G401 (cell line): Measurements from ENCODE around the gene KCTD7. TPM values are rescaled to one million over a fixed set of nuclear protein-coding genes. Genes with fewer than 3 reads are reported as not detected.
"Not testable (repeated sequence)": the region's sequence is repeated elsewhere in the genome, so short reads cannot be mapped to it uniquely, and the experiment has no call there.

Experiments used
- DNase-seq: peaks from one replicate; pipeline ENCODE4 v3.0.0-alpha.2; 2015; ENCODE audit warnings: low spot score
- in situ Hi-C: cut with HindIII; loops from 2 replicates; pipeline ENCODE4 v1.10.0; 2016; ENCODE audit warnings: low sequenced_read_pairs, mixed read lengths
- total RNA-seq: library from RNA; depleted of rRNA; stranded (reverse); fragments of >200 nt; shearing (Covaris generic); gene quantifications from 2 replicates; pipeline ENCODE4 v1.2.3, GENCODE V29; 2014

Gene KCTD7
- total RNA-seq, 1 experiment from 2014 or later = 6.9 TPM

GRCh38 chr7:66609176-66609575, 19.5 kb upstream of the KCTD7 start:
- in situ Hi-C loops = no loop called here
- DNase-seq = no peak

- in situ Hi-C loops, DNase-seq: not testable (repeated sequence)
Measured at GRCh38 chr7:66614596-66614995, 14.1 kb upstream of the KCTD7 start.

- in situ Hi-C loops = no loop called here
- DNase-seq = no peak
Measured at GRCh38 chr7:66615699-66616098, 13.0 kb upstream of the KCTD7 start.

- no peak for DNase-seq
- in situ Hi-C loops = no loop called here
Measured at GRCh38 chr7:66617295-66617694, 11.4 kb upstream of the KCTD7 start.

GRCh38 chr7:66619341-66619948, 9.2 kb upstream of the KCTD7 start:
- in situ Hi-C loops, DNase-seq: not testable (repeated sequence)

GRCh38 chr7:66626331-66626934, 2.2 kb upstream of the KCTD7 start:
- in situ Hi-C loops = no loop called here
- no peak for DNase-seq

- in situ Hi-C loops = no loop called here
- no peak for DNase-seq
Measured at GRCh38 chr7:66627151-66627681, 1.5 kb upstream of the KCTD7 start.

- in situ Hi-C loops = no loop called here
Measured at GRCh38 chr7:66627881-66628360, 760 bp upstream of the KCTD7 start.

GRCh38 chr7:66629222-66630062, 761 bp downstream of the KCTD7 start:
- peak; percentile 34 for DNase-seq
- in situ Hi-C loops = no loop called here

More at GRCh38 chr7:66627881-66628360, 760 bp upstream of the KCTD7 start:
- no peak for DNase-seq

- in situ Hi-C loops = no loop called here
- DNase-seq = no peak
Measured at GRCh38 chr7:66630531-66630930, 1.9 kb downstream of the KCTD7 start.

GRCh38 chr7:66631471-66631870, 2.8 kb downstream of the KCTD7 start:
- in situ Hi-C loops = no loop called here
- DNase-seq = no peak

GRCh38 chr7:66634816-66635215, 6.1 kb downstream of the KCTD7 start:
- DNase-seq = no peak
- in situ Hi-C loops = no loop called here

GRCh38 chr7:66635322-66635981, 6.8 kb downstream of the KCTD7 start:
- DNase-seq, in situ Hi-C loops: not testable (repeated sequence)

- in situ Hi-C loops, DNase-seq: not testable (repeated sequence)
Measured at GRCh38 chr7:66635982-66636546, 7.4 kb downstream of the KCTD7 start.

- in situ Hi-C loops = no loop called here
- DNase-seq = no peak
Measured at GRCh38 chr7:66638309-66639099, 9.8 kb downstream of the KCTD7 start.

GRCh38 chr7:66639773-66640172, 11.1 kb downstream of the KCTD7 start:
- in situ Hi-C loops = no loop called here
- no peak for DNase-seq

GRCh38 chr7:66640802-66641525, 12.3 kb downstream of the KCTD7 start:
- in situ Hi-C loops = no loop called here
- no peak for DNase-seq

- DNase-seq = no peak
- in situ Hi-C loops = no loop called here
Measured at GRCh38 chr7:66641526-66641871, 12.8 kb downstream of the KCTD7 start.
